Astrocyte (in vitro differentiated cells and primary cell): ENCODE results near the gene DNHD1. TPM values are rescaled to one million over a fixed set of nuclear protein-coding genes. Genes with fewer than 3 reads are reported as not detected.

Experiments
- DNase-seq: peaks from one replicate; pipeline ENCODE4 v3.0.0-alpha.2; 2010; ENCODE audit warnings: low read depth
- FAIRE-seq: peaks from 2 replicates; lab custom pipeline; 2011; peaks lifted over from hg19 to GRCh38; lab: Jason Lieb, UNC
- H2AFZ ChIP-seq: 2 replicates; pipeline ENCODE4 v1.6.0; 2012; ENCODE audit warnings: low read depth, low read length, inconsistent platforms
- H3K27ac ChIP-seq: 2 replicates; pipeline ENCODE4 v1.5.1; 2011; ENCODE audit warnings: low read depth, low read length, inconsistent platforms
- H3K27me3 ChIP-seq: 2 replicates; pipeline ENCODE4 v1.6.0; 2011; ENCODE audit warnings: low read length, inconsistent platforms; ENCODE audit not compliant: insufficient read depth
- H3K36me3 ChIP-seq: 2 replicates; pipeline ENCODE4 v1.5.1; 2011; ENCODE audit warnings: low read length, inconsistent platforms; ENCODE audit not compliant: insufficient read depth
- H3K4me1 ChIP-seq: 2 replicates; pipeline ENCODE4 v1.5.1; 2011; ENCODE audit warnings: low read length, inconsistent platforms; ENCODE audit not compliant: insufficient read depth
- H3K4me2 ChIP-seq: 2 replicates; pipeline ENCODE4 v1.6.0; 2012; ENCODE audit warnings: low read length, inconsistent platforms
- H3K4me3 ChIP-seq: 2 replicates; pipeline ENCODE4 v1.5.1; 2011; ENCODE audit warnings: low read depth, mild to moderate bottlenecking, low read length, inconsistent platforms; ENCODE audit not compliant: insufficient read depth
- H3K79me2 ChIP-seq: 2 replicates; pipeline ENCODE4 v1.6.0; 2012; ENCODE audit warnings: mild to moderate bottlenecking, low read length, inconsistent platforms; ENCODE audit not compliant: insufficient read depth
- H3K9ac ChIP-seq: 2 replicates; pipeline ENCODE4 v1.6.0; 2012; ENCODE audit warnings: mild to moderate bottlenecking, low read length, inconsistent platforms
- H3K9me3 ChIP-seq: 2 replicates; pipeline ENCODE4 v1.5.1; 2012; ENCODE audit warnings: low read depth, mild to moderate bottlenecking, low read length, inconsistent platforms; ENCODE audit not compliant: insufficient read depth
- H4K20me1 ChIP-seq: 2 replicates; pipeline ENCODE4 v1.6.0; 2012; ENCODE audit warnings: low read length, inconsistent platforms; ENCODE audit not compliant: insufficient read depth
- H3K27ac Mint-ChIP-seq: one replicate; pipeline ENCODE4 v1.8.0; 2021; ENCODE audit warnings: mild to moderate bottlenecking, mixed read lengths; ENCODE audit not compliant: unreplicated experiment
- H3K27me3 Mint-ChIP-seq: one replicate; pipeline ENCODE4 v1.8.0; 2021; ENCODE audit warnings: low read depth, mixed read lengths; ENCODE audit not compliant: unreplicated experiment
- H3K36me3 Mint-ChIP-seq: one replicate; pipeline ENCODE4 v1.8.0; 2021; ENCODE audit warnings: low read depth, mixed read lengths; ENCODE audit not compliant: unreplicated experiment
- H3K4me1 Mint-ChIP-seq: one replicate; pipeline ENCODE4 v1.8.0; 2021; ENCODE audit warnings: low read depth, mixed read lengths; ENCODE audit not compliant: unreplicated experiment
- H3K4me3 Mint-ChIP-seq: one replicate; pipeline ENCODE4 v1.8.0; 2021; ENCODE audit warnings: mild to moderate bottlenecking, moderate library complexity, mixed read lengths; ENCODE audit not compliant: unreplicated experiment
- H3K9me3 Mint-ChIP-seq: one replicate; pipeline ENCODE4 v1.8.0; 2021; ENCODE audit warnings: mild to moderate bottlenecking, mixed read lengths; ENCODE audit not compliant: unreplicated experiment
- EZH2 ChIP-seq: IDR thresholded peaks from 2 replicates; pipeline ENCODE4 v1.6.1; 2012; ENCODE audit warnings: mild to moderate bottlenecking, low read length, inconsistent platforms; ENCODE audit not compliant: insufficient read depth
- total RNA-seq: library from RNA; stranded (reverse); gene quantifications from 2 replicates; pipeline ENCODE4 v1.2.1, GENCODE V29; 2021
- TF ChIP-seq, protein P1 (sequence below): IDR thresholded peaks from 2 replicates; pipeline ENCODE4 v1.5.1; 2011; ENCODE audit warnings: low read depth, mild to moderate bottlenecking, inconsistent platforms, low read length, moderate library complexity; ENCODE audit not compliant: insufficient read depth

DNHD1 gene
- total RNA-seq, 1 donor from 2014 or later, result 8.2 TPM

DNA sequence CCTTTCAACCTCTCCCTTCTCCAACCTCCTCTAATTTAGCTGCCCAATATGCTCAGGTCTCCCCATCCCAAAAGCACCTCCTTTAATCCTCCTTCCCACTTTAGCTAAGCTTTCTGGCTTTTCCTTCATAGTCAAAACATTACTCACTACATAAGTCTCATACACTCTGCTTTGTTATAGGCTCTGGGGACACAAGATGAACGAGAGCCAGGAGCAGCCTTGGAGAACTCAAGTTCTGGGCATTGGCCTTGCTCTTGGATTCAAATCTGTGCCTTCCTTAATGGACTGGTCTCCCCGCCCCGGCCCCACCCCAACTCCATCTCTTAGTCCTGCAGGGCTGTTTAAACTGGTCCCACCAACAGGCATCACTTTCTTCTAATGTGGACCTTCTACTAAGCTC is 44.9 kb upstream of the DNHD1 start:
- H3K9me3 Mint-ChIP-seq, result no peaks in the 10 kb centered on the region
- H4K20me1 ChIP-seq, result no peaks in the 10 kb centered on the region

DNA sequence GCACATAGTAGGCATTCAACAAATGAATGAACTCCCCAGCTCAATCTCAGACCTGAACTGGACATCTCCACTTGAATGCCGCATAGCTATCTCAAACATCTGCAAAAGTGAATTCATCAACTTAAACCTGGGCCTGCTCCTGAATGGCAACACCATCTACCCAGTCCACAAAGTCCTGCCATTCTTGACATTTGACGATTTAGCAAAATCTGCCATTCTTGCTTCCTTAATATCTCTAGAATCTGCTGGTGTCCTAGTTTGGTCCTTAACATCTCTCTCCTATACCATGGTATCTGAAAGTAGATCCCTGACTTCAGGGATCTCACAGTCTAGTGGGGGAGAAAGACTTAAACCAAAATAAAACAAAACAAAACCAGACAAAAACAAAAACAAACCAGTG is 43.9 kb upstream of the DNHD1 start:
- Histone ChIP-seq H3K36me3 (peaks cover 11% of the 10 kb centered on the region), H3K79me2 (no peaks in the 10 kb centered on the region), H3K9me3 (no peaks in the 10 kb centered on the region), H3K9ac (no peak overlapping the region), H4K20me1 (no peaks in the 10 kb centered on the region), H2AFZ (no peak overlapping the region), H3K27me3 (no peaks in the 10 kb centered on the region), H3K4me1 (no peaks in the 10 kb centered on the region), H3K27ac (no peak overlapping the region), H3K4me2 (no peak overlapping the region), H3K4me3 (no peak overlapping the region)
- Mint-ChIP-seq H3K27me3 (no peaks in the 10 kb centered on the region), H3K9me3 (no peaks in the 10 kb centered on the region), H3K36me3 (peaks cover 10% of the 10 kb centered on the region), H3K4me3 (no peak overlapping the region), H3K27ac (no peak overlapping the region), H3K4me1 (no peaks in the 10 kb centered on the region)
- TF ChIP-seq, protein P1, sequence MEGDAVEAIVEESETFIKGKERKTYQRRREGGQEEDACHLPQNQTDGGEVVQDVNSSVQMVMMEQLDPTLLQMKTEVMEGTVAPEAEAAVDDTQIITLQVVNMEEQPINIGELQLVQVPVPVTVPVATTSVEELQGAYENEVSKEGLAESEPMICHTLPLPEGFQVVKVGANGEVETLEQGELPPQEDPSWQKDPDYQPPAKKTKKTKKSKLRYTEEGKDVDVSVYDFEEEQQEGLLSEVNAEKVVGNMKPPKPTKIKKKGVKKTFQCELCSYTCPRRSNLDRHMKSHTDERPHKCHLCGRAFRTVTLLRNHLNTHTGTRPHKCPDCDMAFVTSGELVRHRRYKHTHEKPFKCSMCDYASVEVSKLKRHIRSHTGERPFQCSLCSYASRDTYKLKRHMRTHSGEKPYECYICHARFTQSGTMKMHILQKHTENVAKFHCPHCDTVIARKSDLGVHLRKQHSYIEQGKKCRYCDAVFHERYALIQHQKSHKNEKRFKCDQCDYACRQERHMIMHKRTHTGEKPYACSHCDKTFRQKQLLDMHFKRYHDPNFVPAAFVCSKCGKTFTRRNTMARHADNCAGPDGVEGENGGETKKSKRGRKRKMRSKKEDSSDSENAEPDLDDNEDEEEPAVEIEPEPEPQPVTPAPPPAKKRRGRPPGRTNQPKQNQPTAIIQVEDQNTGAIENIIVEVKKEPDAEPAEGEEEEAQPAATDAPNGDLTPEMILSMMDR, result no peak
- no peak for TF ChIP-seq EZH2
- DNase-seq (no peak), FAIRE-seq (peak; percentile 47)

More for the DNA sequence above, 44.9 kb upstream of the DNHD1 start:
- Histone ChIP-seq H3K27me3 (no peaks in the 10 kb centered on the region), H2AFZ (no peak overlapping the region), H3K9me3 (no peaks in the 10 kb centered on the region), H3K9ac (no peak overlapping the region), H3K79me2 (no peaks in the 10 kb centered on the region), H3K4me1 (no peaks in the 10 kb centered on the region), H3K4me2 (no peak overlapping the region), H3K4me3 (no peak overlapping the region), H3K27ac (no peak overlapping the region), H3K36me3 (peaks cover 11% of the 10 kb centered on the region)
- Mint-ChIP-seq H3K27me3 (no peaks in the 10 kb centered on the region), H3K36me3 (peaks cover 15% of the 10 kb centered on the region), H3K4me1 (no peaks in the 10 kb centered on the region), H3K4me3 (no peak overlapping the region), H3K27ac (no peak overlapping the region)
- DNase-seq (no peak), FAIRE-seq (no peak)
- no peak for TF ChIP-seq EZH2
- TF ChIP-seq, protein P1, result no peak

DNA sequence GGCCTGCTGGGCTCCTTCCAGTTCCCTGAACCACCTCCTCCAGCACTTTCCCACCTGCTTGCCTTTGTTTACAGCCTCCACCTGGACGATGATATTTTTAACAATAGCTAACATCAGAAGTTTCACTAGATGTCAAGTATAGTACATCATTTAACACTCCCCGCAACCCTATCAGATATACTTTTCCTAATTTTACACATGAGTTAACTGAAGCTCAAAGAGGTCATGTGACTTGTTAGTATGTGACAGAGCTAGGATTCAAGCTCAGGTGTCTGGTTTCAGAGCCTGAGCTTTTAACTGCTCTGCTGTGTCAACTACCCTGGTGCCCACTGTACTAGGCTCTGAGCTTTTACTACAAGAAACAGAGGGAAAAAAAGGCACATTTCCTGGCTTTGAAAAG is 42.0 kb upstream of the DNHD1 start:
- H3K4me2 ChIP-seq, result no peak overlapping the region
- H3K4me1 Mint-ChIP-seq, result no peaks in the 10 kb centered on the region
- H3K9ac ChIP-seq, result no peak overlapping the region
- H3K9me3 ChIP-seq, result no peaks in the 10 kb centered on the region
- no peak overlapping the region for H2AFZ ChIP-seq
- TF ChIP-seq, protein P1, result no peak
- TF ChIP-seq EZH2, result no peak
- no peak for FAIRE-seq
- no peaks in the 10 kb centered on the region for H3K9me3 Mint-ChIP-seq
- no peaks in the 10 kb centered on the region for H3K4me1 ChIP-seq
- no peaks in the 10 kb centered on the region for H3K27me3 Mint-ChIP-seq
- peaks cover 8% of the 10 kb centered on the region for H4K20me1 ChIP-seq
- H3K4me3 ChIP-seq, result no peak overlapping the region
- peaks cover 16% of the 10 kb centered on the region for H3K36me3 ChIP-seq
- no peak overlapping the region for H3K4me3 Mint-ChIP-seq
- no peaks in the 10 kb centered on the region for H3K79me2 ChIP-seq
- H3K27ac ChIP-seq, result no peak overlapping the region
- no peaks in the 10 kb centered on the region for H3K27me3 ChIP-seq
- no peak overlapping the region for H3K27ac Mint-ChIP-seq
- DNase-seq, result no peak
- peaks cover 10% of the 10 kb centered on the region for H3K36me3 Mint-ChIP-seq
